PC-3 (cell line): ENCODE results near the gene BASP1.

ENCODE experiments used
- EZH2 ChIP-seq: fragments of 300-600 bp; sonication (generic); IDR thresholded peaks from one replicate; pipeline ENCODE4 v1.6.1; 2017; ENCODE audit warnings: antibody characterized with exemption, mild to moderate bottlenecking, low read length; ENCODE audit not compliant: unreplicated experiment
- TF ChIP-seq, protein P1 (sequence below): fragments of 300-600 bp; sonication (generic); conservative IDR thresholded peaks from 2 replicates; pipeline ENCODE4 v1.5.1; 2017; ENCODE audit warnings: antibody characterized with exemption, low read depth, mild to moderate bottlenecking, low read length

DNA sequence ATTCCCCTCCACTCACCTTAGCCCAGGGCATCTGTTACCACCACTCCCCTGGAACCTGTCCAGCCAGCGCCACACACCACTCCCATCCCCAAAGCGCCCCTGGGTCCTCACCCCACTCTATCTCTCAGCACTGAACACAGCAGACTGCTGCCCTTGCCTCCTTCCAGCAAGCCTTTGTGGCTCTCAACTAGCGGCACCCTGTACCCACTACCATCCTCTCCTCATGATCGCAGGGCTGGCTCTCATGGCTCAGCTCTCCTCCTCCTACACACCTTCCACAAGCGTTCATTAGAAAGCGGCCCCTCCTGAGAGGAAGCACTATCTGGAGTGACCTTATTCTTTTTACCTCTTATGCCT, 13.3 kb upstream of the BASP1 start:
- TF ChIP-seq, protein P1, sequence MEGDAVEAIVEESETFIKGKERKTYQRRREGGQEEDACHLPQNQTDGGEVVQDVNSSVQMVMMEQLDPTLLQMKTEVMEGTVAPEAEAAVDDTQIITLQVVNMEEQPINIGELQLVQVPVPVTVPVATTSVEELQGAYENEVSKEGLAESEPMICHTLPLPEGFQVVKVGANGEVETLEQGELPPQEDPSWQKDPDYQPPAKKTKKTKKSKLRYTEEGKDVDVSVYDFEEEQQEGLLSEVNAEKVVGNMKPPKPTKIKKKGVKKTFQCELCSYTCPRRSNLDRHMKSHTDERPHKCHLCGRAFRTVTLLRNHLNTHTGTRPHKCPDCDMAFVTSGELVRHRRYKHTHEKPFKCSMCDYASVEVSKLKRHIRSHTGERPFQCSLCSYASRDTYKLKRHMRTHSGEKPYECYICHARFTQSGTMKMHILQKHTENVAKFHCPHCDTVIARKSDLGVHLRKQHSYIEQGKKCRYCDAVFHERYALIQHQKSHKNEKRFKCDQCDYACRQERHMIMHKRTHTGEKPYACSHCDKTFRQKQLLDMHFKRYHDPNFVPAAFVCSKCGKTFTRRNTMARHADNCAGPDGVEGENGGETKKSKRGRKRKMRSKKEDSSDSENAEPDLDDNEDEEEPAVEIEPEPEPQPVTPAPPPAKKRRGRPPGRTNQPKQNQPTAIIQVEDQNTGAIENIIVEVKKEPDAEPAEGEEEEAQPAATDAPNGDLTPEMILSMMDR, result no peak
- TF ChIP-seq EZH2, result no peak
